Urothelium cell line (cell line): ENCODE results near the gene CLIC3.

ENCODE experiments used
- DNase-seq: peaks from one replicate; pipeline ENCODE4 v3.0.0; 2011; ENCODE audit warnings: low spot score, mixed read lengths
- FAIRE-seq: peaks from 2 replicates; lab custom pipeline; 2011; peaks lifted over from hg19 to GRCh38; lab: Jason Lieb, UNC

CLIC3 gene

GRCh38 chr9:136955943-136956335, 40.4 kb downstream of the CLIC3 start:
- FAIRE-seq: no peak
- DNase-seq: no peak

GRCh38 chr9:136955202-136955942, 41.0 kb downstream of the CLIC3 start:
- DNase-seq (no peak), FAIRE-seq (no peak)

DNA sequence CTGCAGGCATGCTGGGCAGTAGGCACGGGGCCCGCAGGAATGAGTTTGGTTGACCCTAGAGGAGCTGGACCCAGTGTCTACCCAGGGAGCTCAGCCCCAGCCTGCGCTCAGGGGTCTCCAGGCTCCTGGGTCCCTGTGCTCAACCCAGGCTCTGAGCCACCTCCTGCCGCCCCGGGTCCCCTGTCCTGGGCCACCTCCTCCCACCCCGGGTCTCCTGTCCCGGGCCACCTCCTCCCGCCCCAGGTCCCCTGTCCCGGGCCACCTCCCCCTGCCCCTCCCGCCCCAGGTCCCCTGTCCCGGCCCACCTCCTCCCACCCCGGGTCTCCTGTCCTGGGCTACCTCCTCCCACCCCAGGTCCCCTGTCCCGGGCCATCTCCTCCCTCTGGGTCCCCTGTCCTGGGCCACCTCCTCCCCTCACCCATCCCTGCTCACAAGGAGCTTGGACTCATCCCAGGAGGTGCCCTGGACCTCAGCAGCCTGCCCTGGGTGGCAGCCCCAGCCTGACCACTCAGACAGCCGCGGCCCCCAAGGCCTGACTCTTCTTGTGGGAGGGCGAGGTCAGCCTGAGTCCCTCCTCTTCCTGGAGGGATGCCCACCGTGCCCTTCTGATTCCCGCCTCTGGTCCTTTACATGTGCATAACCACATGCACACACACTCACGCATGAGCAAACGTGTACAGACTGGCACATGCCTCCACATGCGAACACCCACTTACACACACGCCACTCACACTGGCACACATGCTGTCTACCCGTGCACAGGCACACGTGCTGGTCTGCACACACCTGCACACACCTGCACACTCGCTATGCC, 41.9 kb downstream of the CLIC3 start:
- FAIRE-seq: peak; percentile 17
- no peak for DNase-seq

DNA sequence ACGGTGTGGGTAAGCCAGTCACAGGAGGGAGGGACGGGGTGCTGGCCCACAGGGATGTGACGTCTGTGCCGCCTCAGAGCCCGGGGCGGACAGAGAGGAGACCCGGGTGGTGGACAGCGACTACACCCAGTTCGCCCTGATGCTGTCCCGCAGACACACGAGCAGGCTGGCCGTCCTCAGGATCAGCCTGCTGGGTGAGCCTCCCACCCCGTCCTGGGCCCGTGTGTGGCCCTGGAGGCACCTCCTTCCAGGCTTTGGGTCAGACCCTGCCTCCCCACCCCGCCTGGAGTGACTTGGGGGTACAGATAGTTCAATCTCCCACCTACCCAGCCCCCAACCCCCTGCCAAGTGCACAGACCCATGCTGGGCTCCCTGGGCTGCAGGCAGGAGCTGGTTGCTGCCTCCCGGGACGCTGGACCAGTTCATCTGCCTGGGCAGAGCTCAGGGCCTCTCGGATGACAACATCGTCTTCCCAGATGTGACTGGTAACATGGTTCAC, 42.5 kb downstream of the CLIC3 start:
- DNase-seq: no peak
- FAIRE-seq: no peak

GRCh38 chr9:136952876-136953770, 43.2 kb downstream of the CLIC3 start:
- FAIRE-seq: no peak

GRCh38 chr9:136952321-136952850, 44.0 kb downstream of the CLIC3 start:
- FAIRE-seq: no peak
- DNase-seq: no peak

More at GRCh38 chr9:136952876-136953770, 43.2 kb downstream of the CLIC3 start:
- no peak for DNase-seq

DNA sequence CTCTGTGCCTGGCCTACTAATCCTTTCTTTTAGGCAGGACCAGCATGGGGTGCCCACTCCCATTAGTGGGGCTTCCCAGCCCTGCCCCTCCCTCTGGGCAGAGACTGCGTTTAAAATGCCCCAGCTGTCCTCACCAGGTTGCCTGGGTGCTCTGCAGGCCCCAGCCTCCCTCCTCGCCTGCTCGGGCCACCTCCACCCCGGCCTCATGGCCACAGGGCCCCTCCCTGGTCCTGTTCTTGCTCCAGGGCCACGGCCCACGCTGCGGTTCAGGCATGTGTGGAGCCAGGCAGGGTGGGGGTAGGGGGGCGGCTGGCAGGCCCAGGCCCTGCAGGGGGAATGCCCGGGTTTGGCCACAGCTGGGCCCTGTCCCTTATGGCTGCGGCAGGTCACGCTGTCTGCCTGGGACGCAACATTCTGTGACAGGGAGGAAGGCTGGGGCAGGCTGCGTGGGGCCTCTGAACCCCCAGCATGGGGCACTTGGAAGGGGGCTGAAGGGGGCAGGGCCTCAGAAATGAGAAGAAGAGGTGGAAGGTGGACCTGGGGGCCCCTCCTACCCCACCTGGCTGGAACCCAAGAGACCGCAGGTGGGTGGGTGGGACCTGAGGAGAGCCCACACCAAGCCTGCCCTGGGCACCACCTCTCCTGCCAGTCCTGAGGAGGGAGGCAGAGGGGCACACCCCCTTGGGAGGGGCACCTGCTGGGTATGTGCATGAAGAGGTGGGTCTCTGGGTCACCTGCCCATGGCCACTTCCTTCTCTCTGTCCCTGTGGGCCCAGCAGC, 44.6 kb downstream of the CLIC3 start, which contains the start of gene LCN12:
Gene LCN12 (plus strand): TSS at position 733 of the 780 bp plus-strand sequence. CDS start 55 bp downstream, outside the sequence.
- DNase-seq: no peak

DNA sequence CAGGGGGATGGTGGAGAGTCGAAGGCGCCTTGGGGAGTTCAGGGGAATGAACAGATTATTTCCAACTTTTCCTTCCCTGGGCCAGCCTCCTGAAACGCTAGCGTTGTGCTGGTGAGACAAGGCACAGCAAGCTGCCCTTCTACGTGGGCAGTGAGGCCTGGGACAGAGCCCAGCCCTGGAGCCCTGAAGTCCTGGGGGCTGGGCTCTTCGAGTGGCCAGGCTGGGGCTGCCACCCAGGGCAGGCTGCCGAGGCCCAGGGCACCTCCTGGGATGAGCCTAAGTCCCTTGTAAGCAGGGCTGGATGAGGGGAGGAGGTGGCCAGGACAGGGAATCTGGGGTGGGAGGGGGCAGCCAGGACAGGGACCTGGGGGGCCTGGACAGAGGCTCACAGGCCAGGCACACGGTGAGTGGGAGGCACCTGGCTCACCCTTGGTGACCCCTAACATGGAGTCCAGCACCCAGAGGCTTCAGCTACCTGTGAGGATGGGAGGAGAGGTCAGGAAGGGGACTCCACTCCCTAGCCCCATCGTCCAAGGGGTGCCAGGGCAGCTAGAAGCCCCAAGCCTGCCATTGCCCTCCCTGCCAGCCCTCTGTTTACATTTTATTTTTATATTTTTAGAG, 45.6 kb downstream of the CLIC3 start:
- no peak for FAIRE-seq
- DNase-seq: no peak

More for the DNA sequence above, 44.6 kb downstream of the CLIC3 start, which contains the start of gene LCN12:
- no peak for FAIRE-seq

DNA sequence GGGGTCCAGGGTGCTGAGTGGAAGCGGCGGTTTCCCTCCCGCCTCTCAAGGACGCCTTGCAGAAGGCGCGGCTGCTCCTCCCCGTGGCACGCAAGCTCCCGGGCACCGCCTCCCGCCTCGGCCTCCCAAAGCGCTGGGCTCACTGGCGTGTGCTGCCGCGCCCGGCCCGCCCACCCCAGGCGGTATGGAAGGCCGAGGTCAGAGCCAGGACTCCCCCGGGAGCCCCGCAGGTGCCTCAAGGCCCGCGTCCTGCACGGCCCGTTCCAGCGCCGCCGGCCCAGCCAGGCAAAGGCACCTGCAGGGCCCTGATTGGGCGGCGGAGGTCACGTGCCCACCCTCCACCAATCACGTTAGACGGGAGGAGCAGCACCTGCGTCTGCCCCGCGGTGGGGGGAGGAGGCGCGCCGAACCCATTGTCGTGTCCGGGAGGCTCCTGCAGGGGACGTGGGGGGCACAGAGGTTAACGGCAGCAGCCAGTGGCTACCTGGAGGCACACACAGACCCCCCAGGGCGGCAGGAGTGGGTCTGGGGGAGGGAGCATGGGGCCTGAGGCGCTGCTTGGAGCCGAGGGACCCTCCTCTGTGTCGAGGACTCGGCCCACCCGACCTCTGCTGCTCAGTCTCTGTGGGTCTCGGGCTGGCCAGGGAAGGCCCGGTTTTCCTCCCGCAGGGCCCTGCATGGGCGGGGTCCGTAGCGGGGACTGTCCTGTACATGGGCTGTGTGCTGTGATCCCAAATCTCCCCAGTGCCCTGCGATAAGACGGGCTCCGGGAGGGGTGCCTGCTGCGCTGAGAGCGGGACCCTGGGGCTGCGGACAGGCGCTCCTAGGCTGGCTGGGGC, 46.3 kb downstream of the CLIC3 start:
- DNase-seq (peak; percentile 99), FAIRE-seq (peak; percentile 97)

- DNase-seq (no peak), FAIRE-seq (no peak)
Measured at GRCh38 chr9:136949239-136949816, 47.0 kb downstream of the CLIC3 start.

DNA sequence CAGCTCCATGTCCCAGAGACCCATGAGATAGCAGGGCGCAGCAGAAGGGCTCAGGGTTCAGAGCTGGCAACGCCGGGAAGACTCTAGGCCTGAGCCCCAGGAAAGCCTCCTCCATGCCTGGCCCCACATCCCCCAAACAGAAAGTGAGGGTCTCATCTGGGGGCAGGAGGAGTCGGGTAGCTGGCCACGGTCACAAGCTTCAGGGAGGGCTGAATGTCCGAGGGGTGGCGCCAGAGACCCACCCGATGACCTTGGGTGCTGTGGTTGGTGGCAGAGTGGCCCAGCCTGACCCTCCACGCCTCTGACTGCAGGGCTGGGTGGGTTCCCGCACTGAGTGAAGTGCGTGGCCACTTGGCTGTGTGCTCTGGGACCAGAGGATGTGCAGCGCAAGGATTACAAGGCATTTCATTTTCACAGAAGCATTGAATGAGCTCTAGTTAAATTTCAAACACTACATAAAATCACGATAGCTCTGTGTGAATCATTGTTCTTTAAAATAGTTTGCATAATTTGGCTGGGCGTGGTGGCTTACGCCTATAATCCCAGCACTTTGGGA, 48.3 kb downstream of the CLIC3 start:
- FAIRE-seq: no peak
- no peak for DNase-seq

DNA sequence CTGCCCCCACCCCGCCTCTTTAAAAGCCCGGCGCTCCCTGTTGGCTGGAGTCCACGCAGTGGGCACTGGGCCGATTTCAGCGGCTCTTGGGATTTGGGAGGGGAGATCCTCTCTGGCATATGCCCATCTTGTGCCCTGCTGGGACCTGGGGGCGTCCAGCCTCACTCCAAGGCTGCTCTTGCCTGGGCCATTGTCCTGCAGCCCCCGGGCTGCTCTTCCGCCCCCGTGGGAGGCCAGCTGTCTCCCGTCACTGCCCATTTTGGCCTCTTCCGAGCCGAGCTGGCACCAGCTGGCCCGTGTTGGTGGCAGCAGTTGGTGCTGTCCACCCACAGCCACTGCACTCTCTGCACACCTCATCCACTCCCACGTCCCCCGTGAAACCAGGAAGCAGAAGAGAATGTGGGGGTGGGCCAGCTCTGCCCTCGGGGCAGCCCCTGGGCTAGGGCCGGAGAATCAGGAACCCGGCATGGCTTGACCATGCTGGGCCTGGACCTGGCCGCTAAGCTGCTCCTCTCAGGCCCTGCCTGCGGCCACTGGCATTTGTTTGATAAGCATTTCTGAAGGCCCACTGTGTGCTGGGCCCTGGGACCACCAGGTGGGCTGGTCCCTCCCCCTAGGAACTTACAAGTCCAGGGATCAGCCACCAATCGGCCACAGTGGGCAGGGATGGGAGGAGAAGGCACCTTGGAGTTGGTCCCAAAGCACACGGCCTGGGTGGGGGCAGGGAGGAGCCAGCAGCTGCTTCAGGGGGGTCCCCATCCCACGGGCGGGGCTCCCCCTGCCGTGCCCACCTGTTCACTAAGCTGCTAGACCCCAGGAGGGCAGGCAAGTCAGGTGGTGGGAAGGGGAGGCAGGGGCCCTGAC, 49.1 kb downstream of the CLIC3 start:
- DNase-seq (no peak), FAIRE-seq (no peak)

DNA sequence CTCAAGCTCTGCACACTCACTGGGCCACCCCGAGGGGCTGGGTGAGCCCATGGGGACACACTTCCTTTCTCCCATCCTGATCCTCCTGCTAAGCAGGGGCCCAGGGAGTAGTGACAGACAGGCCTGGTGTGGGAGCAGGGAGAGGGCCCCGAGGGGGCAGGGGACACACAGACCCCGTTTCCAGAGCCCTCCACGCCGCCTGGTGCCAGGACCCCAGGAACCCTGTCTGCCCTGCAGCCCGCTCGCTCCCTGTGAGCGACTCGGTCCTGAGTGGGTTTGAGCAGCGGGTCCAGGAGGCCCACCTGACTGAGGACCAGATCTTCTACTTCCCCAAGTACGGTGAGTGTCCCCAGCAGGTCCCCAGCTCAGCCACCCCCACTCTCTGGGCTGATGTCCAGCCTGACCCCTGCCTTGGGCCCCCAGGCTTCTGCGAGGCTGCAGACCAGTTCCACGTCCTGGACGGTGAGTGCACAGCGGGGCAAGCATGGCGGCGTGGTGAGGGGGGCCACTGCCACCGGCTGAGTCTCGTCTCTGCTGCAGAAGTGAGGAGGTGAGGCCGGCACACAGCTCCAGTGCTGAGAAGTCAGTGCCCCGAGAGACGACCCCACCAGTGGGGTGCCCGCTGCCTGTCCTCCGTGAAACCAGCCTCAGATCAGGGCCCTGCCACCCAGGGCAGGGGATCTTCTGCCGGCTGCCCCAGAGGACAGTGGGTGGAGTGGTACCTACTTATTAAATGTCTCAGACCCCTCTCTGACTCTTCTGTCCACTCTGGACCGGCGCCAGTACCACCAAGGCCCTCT, 49.9 kb downstream of the CLIC3 start:
- FAIRE-seq (no peak), DNase-seq (no peak)

GRCh38 chr9:136945333-136946227, 50.8 kb downstream of the CLIC3 start:
- no peak for DNase-seq
- no peak for FAIRE-seq
